HEK293 (cell line): Measurements from ENCODE around the gene CD48.

Experiments used
- CTCF ChIA-PET: fragments of 350-600 bp; formaldehyde crosslinking; extraction: SDS; loops from one replicate; lab custom pipeline; 2021; ENCODE audit warnings: antibody characterized with exemption; lab: Yijun Ruan, JAX
- POLR2A ChIA-PET: fragments of 300-600 bp; formaldehyde crosslinking; extraction: SDS; loops from one replicate; lab custom pipeline; 2020; ENCODE audit warnings: antibody characterized with exemption, inconsistent platforms; lab: Yijun Ruan, JAX
- H3K27ac ChIP-seq: fragments of 200-500 bp; sonication (Bioruptor generic); 2 replicates; pipeline ENCODE4 v1.5.1; 2014; ENCODE audit warnings: low read depth, low read length, control low read depth, inconsistent platforms; ENCODE audit errors: extremely low read depth
- H3K36me3 ChIP-seq, 2 experiments: fragments of 200-500 bp in 1 of 2; sonication (Bioruptor generic) in 1 of 2; 1 replicate in 1 of 2; 2 replicates in 1 of 2; pipeline ENCODE4 v1.5.1; 2014 to 2017; ENCODE audit warnings: inconsistent platforms in 2 of 2, low read length in 2 of 2; ENCODE audit not compliant: control insufficient read depth in 2 of 2, insufficient read depth in 1 of 2
- H3K4me1 ChIP-seq: fragments of 200-500 bp; sonication (Bioruptor generic); 2 replicates; pipeline ENCODE4 v1.5.1; 2014; ENCODE audit warnings: mild to moderate bottlenecking, low read length, inconsistent platforms; ENCODE audit not compliant: control insufficient read depth, insufficient read depth
- H3K4me3 ChIP-seq: 2 replicates; pipeline ENCODE4 v1.5.1; 2011; ENCODE audit warnings: low read depth, mild to moderate bottlenecking, control low read depth, low read length, moderate library complexity
- H3K9me3 ChIP-seq: fragments of 200-500 bp; sonication (Bioruptor generic); 2 replicates; pipeline ENCODE4 v1.5.1; 2014; ENCODE audit warnings: low read depth, low read length, inconsistent platforms; ENCODE audit not compliant: control insufficient read depth, insufficient read depth
- GLI2 ChIP-seq: fragments of 450-650 bp; formaldehyde crosslinking; IDR thresholded peaks from 2 replicates; pipeline ENCODE4; 2017; ENCODE audit warnings: missing biosample characterization, missing genetic modification characterization, low read depth, borderline replicate concordance
- MEIS1 ChIP-seq: sonication (generic); formaldehyde crosslinking; IDR thresholded peaks from 2 replicates; pipeline ENCODE4 v1.8.1; 2022; ENCODE audit warnings: missing genetic modification reagents, mild to moderate bottlenecking, borderline replicate concordance
- TRIM28 ChIP-seq: IDR thresholded peaks from 2 replicates; pipeline ENCODE4 v1.6.1; 2011; ENCODE audit warnings: low read length, control low read depth, borderline replicate concordance
- ZBTB21 ChIP-seq: fragments of 450-650 bp; formaldehyde crosslinking; IDR thresholded peaks from 2 replicates; pipeline ENCODE4 v1.5.1; 2017; ENCODE audit warnings: missing biosample characterization, missing genetic modification characterization
- ZFHX2 ChIP-seq: fragments of 450-650 bp; formaldehyde crosslinking; conservative IDR thresholded peaks from 2 replicates; pipeline ENCODE4 v1.5.1; 2016; ENCODE audit warnings: missing biosample characterization, missing genetic modification characterization
- ZNF132 ChIP-seq: fragments of 450-650 bp; formaldehyde crosslinking; IDR thresholded peaks from 2 replicates; pipeline ENCODE4 v1.5.1; 2017; ENCODE audit warnings: missing biosample characterization, missing genetic modification characterization, borderline replicate concordance
- ZNF140 ChIP-seq: fragments of 450-650 bp; formaldehyde crosslinking; IDR thresholded peaks from 2 replicates; pipeline ENCODE4 v1.5.1; 2016; ENCODE audit warnings: missing biosample characterization, missing genetic modification characterization
- ZNF221 ChIP-seq: fragments of 450-650 bp; formaldehyde crosslinking; IDR thresholded peaks from 2 replicates; pipeline ENCODE4 v1.5.1; 2017; ENCODE audit warnings: missing biosample characterization, missing genetic modification characterization, borderline replicate concordance
- ZNF302 ChIP-seq: fragments of 450-650 bp; formaldehyde crosslinking; IDR thresholded peaks from 2 replicates; pipeline ENCODE4 v1.5.1; 2016; ENCODE audit warnings: missing biosample characterization, missing genetic modification characterization, low read depth
- ZNF473 ChIP-seq: fragments of 450-650 bp; formaldehyde crosslinking; IDR thresholded peaks from 2 replicates; pipeline ENCODE4 v1.5.1; 2017; ENCODE audit warnings: missing biosample characterization, missing genetic modification characterization
- ZNF555 ChIP-seq: fragments of 450-650 bp; formaldehyde crosslinking; conservative IDR thresholded peaks from 2 replicates; pipeline ENCODE4 v1.5.1; 2017; ENCODE audit warnings: missing biosample characterization, mild to moderate bottlenecking, missing genetic modification characterization, inconsistent platforms
- ZNF621 ChIP-seq: fragments of 450-650 bp; formaldehyde crosslinking; IDR thresholded peaks from 2 replicates; pipeline ENCODE4 v1.5.1; 2017; ENCODE audit warnings: missing biosample characterization, missing genetic modification characterization
- ZNF830 ChIP-seq: fragments of 450-650 bp; IDR thresholded peaks from 2 replicates; pipeline ENCODE4 v1.5.0; 2018; ENCODE audit warnings: missing biosample characterization, missing genetic modification characterization, low read depth, mild to moderate bottlenecking, moderate library complexity
- ZSCAN16 ChIP-seq: fragments of 450-650 bp; formaldehyde crosslinking; IDR thresholded peaks from 2 replicates; pipeline ENCODE4 v1.5.1; 2016; ENCODE audit warnings: missing biosample characterization, missing genetic modification characterization
- TF ChIP-seq, protein P1 (sequence below): fragments of 450-650 bp; formaldehyde crosslinking; conservative IDR thresholded peaks from 2 replicates; pipeline ENCODE4 v1.5.1; 2016; ENCODE audit warnings: low read depth, missing biosample characterization, missing genetic modification characterization
- TF ChIP-seq, protein P2 (sequence below): fragments of 450-650 bp; formaldehyde crosslinking; IDR thresholded peaks from 2 replicates; pipeline ENCODE4 v1.5.1; 2017; ENCODE audit warnings: missing biosample characterization, missing genetic modification characterization
- TF ChIP-seq, protein P3 (sequence below): fragments of 450-650 bp; formaldehyde crosslinking; IDR thresholded peaks from 2 replicates; pipeline ENCODE4 v1.5.1; 2016; ENCODE audit warnings: missing biosample characterization, missing genetic modification characterization

CD48 gene

DNA sequence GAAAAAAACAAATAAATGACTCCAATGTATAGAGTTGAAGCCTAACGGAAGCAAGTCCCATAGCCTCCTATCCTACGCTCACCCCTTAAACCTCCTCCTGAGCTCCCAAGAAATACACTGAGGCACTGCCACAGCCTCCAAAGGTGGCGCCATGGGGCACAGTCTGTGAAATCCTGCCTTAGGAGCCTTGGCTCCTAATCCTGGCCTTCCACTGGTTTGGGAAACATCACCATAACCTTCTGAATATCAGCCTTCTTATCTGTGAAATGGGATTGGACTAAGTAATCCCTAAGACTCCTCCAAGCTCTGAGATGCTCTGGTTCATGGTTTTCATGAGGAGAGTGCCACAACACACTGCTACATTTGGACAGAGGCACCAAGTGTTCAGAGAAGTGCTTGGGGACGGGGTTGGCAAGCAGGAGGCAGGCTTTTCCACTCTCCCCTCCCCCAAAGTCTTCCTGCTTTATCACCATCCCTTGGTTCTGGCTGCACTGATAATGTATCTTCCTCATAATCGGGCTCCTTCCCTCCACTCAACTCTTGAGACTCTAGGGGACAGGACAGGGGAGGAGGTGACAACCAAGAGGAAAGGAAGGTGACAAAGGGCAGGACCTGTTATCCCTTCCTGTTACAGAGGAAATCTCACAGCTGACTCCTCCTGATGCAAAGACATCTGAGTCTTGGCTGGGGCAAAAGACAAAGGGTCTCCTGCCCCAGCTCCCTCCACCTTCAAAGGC is 30.2 kb upstream of the CD48 start:
- Histone ChIP-seq H3K4me3 (no peak overlapping the region), H3K36me3 (no peaks in the 10 kb centered on the region), H3K27ac (no peak overlapping the region), H3K4me1 (0 out of 2 replicates have a peak, but pooled peaks cover 3% of the 10 kb centered on the region), H3K9me3 (no peaks in the 10 kb centered on the region)
- TF ChIP-seq ZNF621 (tag by site-specific recombination) (no peak), ZNF302 (tag by site-specific recombination) (no peak), ZNF555 (tag by site-specific recombination) (no peak), ZNF132 (tag by site-specific recombination) (no peak), MEIS1 (CRISPR knock-in tag) (no peak)
- TF ChIP-seq, protein P1, sequence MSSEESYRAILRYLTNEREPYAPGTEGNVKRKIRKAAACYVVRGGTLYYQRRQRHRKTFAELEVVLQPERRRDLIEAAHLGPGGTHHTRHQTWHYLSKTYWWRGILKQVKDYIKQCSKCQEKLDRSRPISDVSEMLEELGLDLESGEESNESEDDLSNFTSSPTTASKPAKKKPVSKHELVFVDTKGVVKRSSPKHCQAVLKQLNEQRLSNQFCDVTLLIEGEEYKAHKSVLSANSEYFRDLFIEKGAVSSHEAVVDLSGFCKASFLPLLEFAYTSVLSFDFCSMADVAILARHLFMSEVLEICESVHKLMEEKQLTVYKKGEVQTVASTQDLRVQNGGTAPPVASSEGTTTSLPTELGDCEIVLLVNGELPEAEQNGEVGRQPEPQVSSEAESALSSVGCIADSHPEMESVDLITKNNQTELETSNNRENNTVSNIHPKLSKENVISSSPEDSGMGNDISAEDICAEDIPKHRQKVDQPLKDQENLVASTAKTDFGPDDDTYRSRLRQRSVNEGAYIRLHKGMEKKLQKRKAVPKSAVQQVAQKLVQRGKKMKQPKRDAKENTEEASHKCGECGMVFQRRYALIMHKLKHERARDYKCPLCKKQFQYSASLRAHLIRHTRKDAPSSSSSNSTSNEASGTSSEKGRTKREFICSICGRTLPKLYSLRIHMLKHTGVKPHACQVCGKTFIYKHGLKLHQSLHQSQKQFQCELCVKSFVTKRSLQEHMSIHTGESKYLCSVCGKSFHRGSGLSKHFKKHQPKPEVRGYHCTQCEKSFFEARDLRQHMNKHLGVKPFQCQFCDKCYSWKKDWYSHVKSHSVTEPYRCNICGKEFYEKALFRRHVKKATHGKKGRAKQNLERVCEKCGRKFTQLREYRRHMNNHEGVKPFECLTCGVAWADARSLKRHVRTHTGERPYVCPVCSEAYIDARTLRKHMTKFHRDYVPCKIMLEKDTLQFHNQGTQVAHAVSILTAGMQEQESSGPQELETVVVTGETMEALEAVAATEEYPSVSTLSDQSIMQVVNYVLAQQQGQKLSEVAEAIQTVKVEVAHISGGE = no peak
- ChIA-PET POLR2A (no interaction called here), CTCF (interaction anchor here (0.5 to 1.1 kb wide), 2 partner anchors 66 to 263 kb away, joined by 3 to 4 read pairs; no protein-coding TSS in a partner anchor)

DNA sequence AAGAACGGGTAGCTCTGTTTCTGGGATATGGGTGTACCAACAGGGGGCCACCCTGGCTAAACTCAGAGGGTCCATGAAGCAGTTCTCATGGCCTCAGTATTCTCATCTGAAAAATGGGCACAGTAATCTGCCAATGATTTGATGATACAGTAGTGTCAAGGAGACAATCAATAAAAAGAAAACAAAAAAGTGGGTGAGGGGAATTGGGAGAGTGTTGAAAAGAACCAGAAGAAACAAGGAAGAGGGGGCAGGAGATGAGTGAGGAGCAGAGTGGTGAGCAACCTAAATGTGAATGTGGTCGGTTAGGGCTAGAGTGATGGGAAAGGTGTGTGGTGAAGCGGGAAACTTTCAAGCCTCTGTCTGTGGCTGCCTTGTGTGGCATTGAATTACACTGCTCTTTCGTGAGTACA is 29.5 kb upstream of the CD48 start:
- POLR2A ChIA-PET = no interaction called here
- TF ChIP-seq, protein P2, sequence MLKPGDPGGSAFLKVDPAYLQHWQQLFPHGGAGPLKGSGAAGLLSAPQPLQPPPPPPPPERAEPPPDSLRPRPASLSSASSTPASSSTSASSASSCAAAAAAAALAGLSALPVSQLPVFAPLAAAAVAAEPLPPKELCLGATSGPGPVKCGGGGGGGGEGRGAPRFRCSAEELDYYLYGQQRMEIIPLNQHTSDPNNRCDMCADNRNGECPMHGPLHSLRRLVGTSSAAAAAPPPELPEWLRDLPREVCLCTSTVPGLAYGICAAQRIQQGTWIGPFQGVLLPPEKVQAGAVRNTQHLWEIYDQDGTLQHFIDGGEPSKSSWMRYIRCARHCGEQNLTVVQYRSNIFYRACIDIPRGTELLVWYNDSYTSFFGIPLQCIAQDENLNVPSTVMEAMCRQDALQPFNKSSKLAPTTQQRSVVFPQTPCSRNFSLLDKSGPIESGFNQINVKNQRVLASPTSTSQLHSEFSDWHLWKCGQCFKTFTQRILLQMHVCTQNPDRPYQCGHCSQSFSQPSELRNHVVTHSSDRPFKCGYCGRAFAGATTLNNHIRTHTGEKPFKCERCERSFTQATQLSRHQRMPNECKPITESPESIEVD (tag by site-specific recombination) = no peak
- no peak for TF ChIP-seq ZNF830 (tag by site-specific recombination)
- TF ChIP-seq ZSCAN16 (tag by site-specific recombination) = no peak
- no peak for TF ChIP-seq GLI2
- no peak for TF ChIP-seq ZNF473 (tag by site-specific recombination)
- no peak for TF ChIP-seq ZNF221
- no peak for TF ChIP-seq TRIM28
- no peak for TF ChIP-seq ZNF140 (tag by site-specific recombination)
- no peak for TF ChIP-seq ZBTB21 (tag by site-specific recombination)
- no peak for TF ChIP-seq ZFHX2 (tag by site-specific recombination)
- TF ChIP-seq, protein P3, sequence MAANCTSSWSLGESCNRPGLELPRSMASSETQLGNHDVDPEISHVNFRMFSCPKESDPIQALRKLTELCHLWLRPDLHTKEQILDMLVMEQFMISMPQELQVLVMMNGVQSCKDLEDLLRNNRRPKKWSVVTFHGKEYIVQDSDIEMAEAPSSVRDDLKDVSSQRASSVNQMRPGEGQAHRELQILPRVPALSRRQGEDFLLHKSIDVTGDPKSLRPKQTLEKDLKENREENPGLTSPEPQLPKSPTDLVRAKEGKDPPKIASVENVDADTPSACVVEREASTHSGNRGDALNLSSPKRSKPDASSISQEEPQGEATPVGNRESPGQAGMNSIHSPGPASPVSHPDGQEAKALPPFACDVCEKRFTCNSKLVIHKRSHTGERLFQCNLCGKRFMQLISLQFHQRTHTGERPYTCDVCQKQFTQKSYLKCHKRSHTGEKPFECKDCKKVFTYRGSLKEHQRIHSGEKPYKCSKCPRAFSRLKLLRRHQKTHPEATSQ (tag by site-specific recombination) = no peak
- TF ChIP-seq, all 188 proteins: peak for 0

More for the DNA sequence above, 29.5 kb upstream of the CD48 start:
- H3K36me3 ChIP-seq = no peaks in the 10 kb centered on the region
- H3K4me1 ChIP-seq = 0 out of 2 replicates have a peak, but pooled peaks cover 3% of the 10 kb centered on the region
- H3K27ac ChIP-seq = no peak overlapping the region
- H3K4me3 ChIP-seq = no peak overlapping the region
- CTCF ChIA-PET = interaction anchor here (0.7 to 1.1 kb wide), 3 partner anchors 21 to 201 kb away, joined by 3 to 4 read pairs (median 4); no protein-coding TSS in a partner anchor
- H3K9me3 ChIP-seq = no peaks in the 10 kb centered on the region
